Inflammatory macrophage treated with lipopolysaccharide for 4 hours (primary cell): ENCODE data around the gene DBH.

ENCODE experiments used
- DNase-seq: peaks from one replicate; pipeline ENCODE4 v3.0.0-alpha.2; 2020

DBH gene

GRCh38 chr9:133645021-133645765 lies 9.0 kb downstream of the DBH start:
- DNase-seq: no peak

- no peak for DNase-seq
These were observed 11.0 kb downstream of the DBH start for GRCh38 chr9:133647148-133647547.

- no peak for DNase-seq
These were observed 11.8 kb downstream of the DBH start for GRCh38 chr9:133647765-133648469.

- DNase-seq: no peak
These were observed 13.0 kb downstream of the DBH start for GRCh38 chr9:133649194-133649593.

GRCh38 chr9:133650026-133650425 lies 13.9 kb downstream of the DBH start:
- DNase-seq: no peak

GRCh38 chr9:133653638-133654037 lies 17.5 kb downstream of the DBH start:
- DNase-seq: no peak

GRCh38 chr9:133654736-133655657 lies 18.8 kb downstream of the DBH start:
- no peak for DNase-seq

GRCh38 chr9:133655701-133656100 lies 19.5 kb downstream of the DBH start:
- no peak for DNase-seq

GRCh38 chr9:133656211-133657119 lies 20.3 kb downstream of the DBH start:
- DNase-seq: no peak

GRCh38 chr9:133657120-133657661 lies 21.0 kb downstream of the DBH start:
- DNase-seq: no peak

GRCh38 chr9:133658442-133659431 lies 22.6 kb downstream of the DBH start:
- peak; percentile 25 for DNase-seq

GRCh38 chr9:133659516-133659915 lies 23.4 kb downstream of the DBH start:
- no peak for DNase-seq

- no peak for DNase-seq
These were observed 25.8 kb downstream of the DBH start for GRCh38 chr9:133661846-133662540.

- no peak for DNase-seq
These were observed 28.2 kb downstream of the DBH start for GRCh38 chr9:133664173-133665050.

- no peak for DNase-seq
These were observed 28.9 kb downstream of the DBH start for GRCh38 chr9:133665096-133665495.

- no peak for DNase-seq
These were observed 29.4 kb downstream of the DBH start for GRCh38 chr9:133665535-133665934.

GRCh38 chr9:133666387-133666786 lies 30.2 kb downstream of the DBH start:
- no peak for DNase-seq

GRCh38 chr9:133666845-133667244 lies 30.7 kb downstream of the DBH start:
- no peak for DNase-seq
